ENCODE results near the gene GARIN3.

GRCh38 chr5:157203417-157203816 lies 37.4 kb upstream of the GARIN3 start:
- TF ChIP-seq, protein P1, sequence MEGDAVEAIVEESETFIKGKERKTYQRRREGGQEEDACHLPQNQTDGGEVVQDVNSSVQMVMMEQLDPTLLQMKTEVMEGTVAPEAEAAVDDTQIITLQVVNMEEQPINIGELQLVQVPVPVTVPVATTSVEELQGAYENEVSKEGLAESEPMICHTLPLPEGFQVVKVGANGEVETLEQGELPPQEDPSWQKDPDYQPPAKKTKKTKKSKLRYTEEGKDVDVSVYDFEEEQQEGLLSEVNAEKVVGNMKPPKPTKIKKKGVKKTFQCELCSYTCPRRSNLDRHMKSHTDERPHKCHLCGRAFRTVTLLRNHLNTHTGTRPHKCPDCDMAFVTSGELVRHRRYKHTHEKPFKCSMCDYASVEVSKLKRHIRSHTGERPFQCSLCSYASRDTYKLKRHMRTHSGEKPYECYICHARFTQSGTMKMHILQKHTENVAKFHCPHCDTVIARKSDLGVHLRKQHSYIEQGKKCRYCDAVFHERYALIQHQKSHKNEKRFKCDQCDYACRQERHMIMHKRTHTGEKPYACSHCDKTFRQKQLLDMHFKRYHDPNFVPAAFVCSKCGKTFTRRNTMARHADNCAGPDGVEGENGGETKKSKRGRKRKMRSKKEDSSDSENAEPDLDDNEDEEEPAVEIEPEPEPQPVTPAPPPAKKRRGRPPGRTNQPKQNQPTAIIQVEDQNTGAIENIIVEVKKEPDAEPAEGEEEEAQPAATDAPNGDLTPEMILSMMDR (IDR thresholded peaks at IDR 0.05) = no peak
- TF ChIP-seq POLR2AphosphoS5 (IDR thresholded peaks at IDR 0.05; ENCODE audit: low read depth, low read length) = no peak
- no peak for TF ChIP-seq EP300 (IDR thresholded peaks at IDR 0.05; ENCODE audit: borderline replicate concordance in 1 of 2, low read depth in 1 of 2, low read length in 1 of 2)
- TF ChIP-seq MAX (IDR thresholded peaks at IDR 0.05; ENCODE audit: low read depth) = no peak
